HPDE6-E6E7 (cell line): ENCODE measurements around the gene LRRC42.
"Not testable (repeated sequence)": the region's sequence is repeated elsewhere in the genome, so short reads cannot be mapped to it uniquely, and the experiment has no call there.

ENCODE experiments used
- DNase-seq: peaks from one replicate; pipeline ENCODE4 v3.0.0; 2011; ENCODE audit warnings: missing footprints; ENCODE audit errors: extremely low spot score

Gene LRRC42

GRCh38 chr1:53967409-53968124 is 21.4 kb downstream of the LRRC42 start:
- DNase-seq, result no peak

DNA sequence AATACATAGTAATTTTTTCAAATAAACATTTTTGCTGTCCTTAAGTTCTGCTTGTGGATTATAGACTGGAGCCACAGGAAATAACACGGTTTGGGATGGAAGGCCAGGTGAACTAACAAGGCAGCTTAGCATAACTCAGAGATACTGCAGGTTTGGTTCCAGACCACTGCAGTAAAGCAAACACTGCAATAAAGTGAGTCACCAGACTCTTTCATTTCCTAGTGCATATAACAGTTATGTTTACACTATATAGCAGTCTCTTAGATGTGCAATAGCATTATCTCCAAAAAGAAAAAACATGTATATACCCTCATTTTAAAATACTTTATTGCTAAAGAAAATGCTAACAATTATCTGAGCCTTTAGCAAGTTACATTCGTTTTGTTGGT is 22.0 kb downstream of the LRRC42 start:
- DNase-seq, result no peak

- not testable (repeated sequence) for DNase-seq
These were observed 23.2 kb downstream of the LRRC42 start for GRCh38 chr1:53969323-53969722.

- no peak for DNase-seq
These were observed 25.6 kb downstream of the LRRC42 start for GRCh38 chr1:53971718-53972117.

DNA sequence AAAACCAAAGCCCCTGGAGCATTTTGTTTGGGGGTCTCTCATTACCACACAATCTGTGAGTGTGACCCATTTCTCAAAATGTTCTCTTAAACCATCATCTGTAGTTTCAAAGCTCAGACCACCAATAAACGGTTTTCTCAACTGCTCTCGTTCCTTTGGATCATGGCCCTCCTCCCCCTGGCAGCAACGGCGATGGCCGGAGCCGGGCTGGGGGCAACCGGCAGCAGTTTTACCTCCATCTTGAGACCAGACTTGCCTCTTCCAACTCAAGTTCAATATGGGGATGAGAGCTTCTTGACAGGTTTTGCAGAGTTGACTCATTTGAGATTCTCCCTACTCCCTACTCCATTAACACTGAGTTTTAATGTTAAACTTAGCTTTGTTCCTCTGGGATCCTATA is 29.7 kb downstream of the LRRC42 start:
- DNase-seq, result no peak

- DNase-seq, result no peak
These were observed 33.7 kb downstream of the LRRC42 start for GRCh38 chr1:53979712-53980450.

- no peak for DNase-seq
These were observed 35.1 kb downstream of the LRRC42 start for GRCh38 chr1:53981220-53981619.

- no peak for DNase-seq
These were observed 36.0 kb downstream of the LRRC42 start for GRCh38 chr1:53982034-53982762.

GRCh38 chr1:53982763-53983104 is 36.6 kb downstream of the LRRC42 start:
- DNase-seq, result no peak

DNA sequence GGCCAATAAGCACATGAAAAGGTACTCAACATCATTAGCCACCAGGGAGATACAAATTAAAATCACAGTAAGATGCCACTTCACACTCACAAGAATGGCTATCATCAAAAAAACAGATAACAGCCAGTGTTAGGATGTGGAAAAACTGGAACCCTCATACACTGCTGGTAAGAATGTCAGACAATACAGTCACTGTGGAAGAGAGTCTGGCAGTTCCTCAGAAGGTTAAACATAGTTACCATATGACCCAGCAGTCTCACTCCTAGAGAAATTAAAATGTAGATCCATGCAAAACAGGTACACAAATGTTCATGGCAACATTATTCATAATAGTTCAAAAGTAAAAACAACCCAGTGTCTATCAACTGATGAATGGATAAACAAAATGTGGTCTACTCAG is 38.6 kb downstream of the LRRC42 start:
- no peak for DNase-seq

- no peak for DNase-seq
These were observed 40.3 kb downstream of the LRRC42 start for GRCh38 chr1:53986458-53986857.

DNA sequence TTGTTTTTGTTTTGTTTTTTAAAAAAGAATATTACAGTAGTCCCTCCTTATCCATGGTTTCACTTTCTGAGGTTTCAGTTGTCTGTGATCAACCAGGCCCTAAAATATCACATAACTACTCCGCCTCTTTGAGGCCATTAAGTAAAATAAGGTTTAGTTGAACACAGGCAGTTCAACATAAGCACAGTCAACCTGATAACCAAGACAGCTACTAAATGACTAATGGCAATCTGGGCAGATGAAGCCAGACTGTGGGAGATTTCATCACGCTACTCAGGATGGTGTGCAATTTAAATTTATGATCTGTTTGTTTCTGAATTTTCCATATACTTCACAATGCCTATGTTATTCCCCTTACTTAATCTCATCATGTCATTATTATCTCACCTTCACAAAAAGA is 41.7 kb downstream of the LRRC42 start:
- DNase-seq, result no peak

GRCh38 chr1:53992085-53992874 is 46.1 kb downstream of the LRRC42 start:
- DNase-seq, result no peak

DNA sequence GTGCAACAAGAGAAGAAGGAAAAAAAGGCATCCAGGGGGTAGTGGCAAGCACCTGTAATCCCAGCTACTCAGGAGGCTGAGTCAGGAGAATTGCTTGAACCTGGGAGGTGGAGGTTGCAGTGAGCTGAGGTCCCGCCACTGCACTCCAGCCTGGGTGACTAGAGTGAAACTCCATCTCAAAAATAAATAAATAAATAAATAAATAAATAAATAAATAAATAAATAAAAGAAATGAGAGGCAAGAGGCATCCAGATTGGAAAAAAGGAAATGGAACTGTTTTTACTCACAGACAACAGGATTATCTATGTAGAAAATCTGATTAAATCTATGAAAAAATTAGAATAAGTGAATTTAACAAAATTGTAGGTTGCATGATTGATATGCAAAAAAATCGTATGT is 48.4 kb downstream of the LRRC42 start:
- DNase-seq, result not testable (repeated sequence)

- no peak for DNase-seq
These were observed 49.5 kb downstream of the LRRC42 start for GRCh38 chr1:53995683-53996082.

- no peak for DNase-seq
These were observed 52.1 kb downstream of the LRRC42 start for GRCh38 chr1:53998223-53998622.

DNA sequence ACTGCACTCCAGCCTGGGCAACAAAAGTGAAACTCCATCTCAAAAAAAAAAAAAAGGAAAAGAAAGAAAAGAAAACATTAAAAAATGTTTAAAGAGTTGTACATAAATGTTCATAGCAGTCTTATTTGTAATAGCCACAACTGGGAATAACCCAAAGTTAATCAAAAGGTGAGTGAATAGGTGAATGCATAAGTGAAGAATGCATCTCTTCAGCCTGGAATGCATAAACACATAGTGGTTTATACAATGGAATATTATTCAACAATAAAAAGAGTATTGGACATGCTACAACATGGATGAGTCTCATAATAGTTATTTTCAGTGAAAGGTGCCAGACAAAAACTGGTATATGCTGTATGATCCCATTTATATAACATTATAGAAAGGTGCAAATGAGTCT is 53.8 kb downstream of the LRRC42 start:
- DNase-seq, result no peak

- DNase-seq, result no peak
These were observed 55.4 kb downstream of the LRRC42 start for GRCh38 chr1:54001591-54001990.

DNA sequence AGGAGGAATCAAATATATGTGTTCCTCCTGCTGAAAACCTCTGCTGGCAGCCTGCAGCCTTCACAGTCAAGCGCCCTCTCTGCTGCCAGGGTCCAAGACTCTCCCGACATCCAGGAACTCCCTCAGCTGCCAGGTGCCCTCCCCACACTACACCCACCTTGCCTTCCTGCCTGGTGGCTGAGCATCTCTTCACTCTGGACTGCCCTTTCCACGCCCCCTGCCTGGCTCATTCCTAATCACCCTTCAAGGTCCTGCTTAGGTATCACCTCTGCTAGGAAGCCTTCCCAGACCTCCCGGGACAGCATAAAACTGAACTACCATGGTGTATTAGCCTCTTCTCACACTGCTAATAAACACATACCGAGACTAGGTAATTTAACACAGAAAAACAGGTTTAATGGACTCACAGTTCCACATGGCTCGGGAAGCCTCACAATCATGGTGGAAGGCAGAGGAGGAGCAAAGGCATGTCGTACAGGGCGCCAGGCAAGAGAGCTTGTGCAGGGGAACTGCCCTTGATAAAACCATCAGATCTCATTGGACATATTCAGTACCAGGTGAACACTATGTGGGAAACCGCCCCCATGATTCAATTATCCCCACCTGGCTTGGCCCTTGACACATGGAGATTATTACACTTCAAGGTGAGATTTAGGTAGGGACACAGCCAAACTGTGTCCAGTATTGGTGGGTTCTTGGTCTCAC is 56.5 kb downstream of the LRRC42 start:
- DNase-seq, result no peak

DNA sequence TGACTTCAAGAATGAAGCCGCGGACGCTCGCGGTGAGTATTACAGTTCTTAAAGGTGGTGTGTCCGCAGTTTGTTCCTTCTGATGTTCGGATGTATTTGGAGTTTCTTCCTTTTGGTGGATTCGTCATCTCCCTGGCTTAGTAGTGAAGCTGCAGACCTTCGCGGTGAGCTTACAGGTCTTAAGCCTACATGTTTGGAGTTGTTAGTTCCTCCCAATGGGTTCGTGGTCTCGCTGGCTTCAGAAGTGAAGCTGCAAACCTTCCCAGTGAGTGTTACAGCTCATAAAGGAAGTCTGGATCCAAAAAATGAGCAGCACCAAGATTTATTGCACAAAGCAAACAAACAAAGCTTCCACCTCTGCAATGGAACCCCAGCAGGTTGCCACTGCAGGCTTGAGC is 57.1 kb downstream of the LRRC42 start:
- DNase-seq, result no peak

DNA sequence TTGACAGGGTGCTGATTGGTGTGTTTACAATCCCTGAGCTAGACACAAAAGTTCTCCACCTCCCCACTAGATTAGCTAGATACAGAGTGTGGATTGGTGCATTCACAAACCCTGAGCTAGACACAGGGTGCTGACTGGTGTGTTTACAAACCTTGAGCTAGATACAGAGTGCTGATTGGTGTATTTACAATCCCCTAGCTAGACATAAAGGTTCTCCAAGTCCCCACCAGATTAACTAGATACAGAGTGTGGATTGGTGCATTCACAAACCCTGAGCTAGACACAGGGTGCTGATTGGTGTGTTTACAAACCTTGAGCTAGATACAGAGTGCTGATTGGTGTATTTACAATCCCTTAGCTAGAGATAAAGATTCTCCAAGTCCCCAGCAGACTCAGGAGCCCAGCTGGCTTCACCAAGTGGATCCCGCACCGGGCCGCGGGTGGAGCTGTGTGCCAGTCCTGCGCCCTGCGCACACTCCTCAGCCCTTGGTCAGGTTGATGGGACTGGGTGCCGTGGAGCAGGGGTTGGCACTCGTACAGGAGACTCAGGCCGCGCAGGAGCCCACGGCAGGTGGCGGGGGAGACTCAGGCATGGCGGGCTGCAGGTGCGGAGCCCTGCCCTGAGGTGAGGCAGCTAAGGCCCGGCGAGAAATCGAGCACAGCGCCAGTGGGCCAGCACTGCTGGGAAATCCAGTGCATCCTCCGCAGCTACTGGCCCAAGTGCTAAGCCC is 57.8 kb downstream of the LRRC42 start:
- DNase-seq, result not testable (repeated sequence)
